LNCaP clone FGC (cell line): ENCODE data around the gene CELSR1.

ENCODE experiments used
- DNase-seq: peaks from one replicate; pipeline ENCODE4 v3.0.0-alpha.2; 2011; ENCODE audit warnings: low read depth
- H3K4me3 ChIP-seq: 2 replicates; pipeline ENCODE4 v1.5.1; 2011; ENCODE audit warnings: mild to moderate bottlenecking, low read depth, low read length, control low read depth
- TF ChIP-seq, protein P1 (sequence below): IDR thresholded peaks from 2 replicates; pipeline ENCODE4 v1.5.1; 2012; ENCODE audit warnings: mild to moderate bottlenecking; ENCODE audit not compliant: control insufficient read depth, insufficient read depth; ENCODE audit errors: extremely low read depth

CELSR1 gene

DNA sequence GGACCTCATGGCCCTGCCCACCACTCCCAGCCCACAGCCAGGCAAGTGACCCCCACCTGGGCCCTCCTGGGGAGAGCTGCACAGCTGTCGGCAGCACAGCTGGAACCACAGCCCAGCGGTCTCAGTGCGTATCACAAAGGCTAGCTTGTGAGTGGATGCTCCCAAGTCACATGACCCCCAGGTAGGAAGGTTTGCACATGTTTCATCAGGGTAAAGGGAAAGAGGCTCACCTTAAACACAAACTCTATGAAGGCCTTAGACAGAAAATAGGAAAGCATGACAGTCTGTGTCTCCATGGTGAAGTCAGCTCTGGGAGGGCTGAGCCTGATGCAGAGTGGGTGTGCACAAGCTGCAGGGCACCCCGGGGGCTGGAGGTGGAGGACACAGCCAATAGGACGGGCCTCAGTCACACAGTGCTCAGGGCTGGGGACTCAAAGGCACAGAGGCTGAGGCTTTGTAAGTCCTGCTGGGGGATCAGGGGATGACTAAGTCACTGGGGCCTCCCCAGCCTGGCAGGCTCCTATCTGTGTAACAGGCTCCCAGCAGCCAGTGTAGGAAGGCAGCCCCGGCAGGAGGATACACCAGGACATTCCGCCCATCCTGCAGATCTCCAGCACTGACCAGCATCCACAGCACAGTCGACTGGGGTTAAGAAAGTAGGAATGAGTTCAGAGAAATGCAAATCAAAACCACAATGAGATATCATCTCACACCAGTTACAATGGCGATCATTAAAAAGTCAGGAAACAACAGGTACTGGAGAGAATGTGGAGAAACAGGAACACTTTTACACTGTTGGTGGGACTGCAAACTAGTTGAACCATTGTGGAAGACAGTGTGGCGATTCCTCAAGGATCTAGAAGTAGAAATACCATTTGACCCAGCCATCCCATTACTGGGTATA is 22.0 kb downstream of the CELSR1 start:
- TF ChIP-seq, protein P1, sequence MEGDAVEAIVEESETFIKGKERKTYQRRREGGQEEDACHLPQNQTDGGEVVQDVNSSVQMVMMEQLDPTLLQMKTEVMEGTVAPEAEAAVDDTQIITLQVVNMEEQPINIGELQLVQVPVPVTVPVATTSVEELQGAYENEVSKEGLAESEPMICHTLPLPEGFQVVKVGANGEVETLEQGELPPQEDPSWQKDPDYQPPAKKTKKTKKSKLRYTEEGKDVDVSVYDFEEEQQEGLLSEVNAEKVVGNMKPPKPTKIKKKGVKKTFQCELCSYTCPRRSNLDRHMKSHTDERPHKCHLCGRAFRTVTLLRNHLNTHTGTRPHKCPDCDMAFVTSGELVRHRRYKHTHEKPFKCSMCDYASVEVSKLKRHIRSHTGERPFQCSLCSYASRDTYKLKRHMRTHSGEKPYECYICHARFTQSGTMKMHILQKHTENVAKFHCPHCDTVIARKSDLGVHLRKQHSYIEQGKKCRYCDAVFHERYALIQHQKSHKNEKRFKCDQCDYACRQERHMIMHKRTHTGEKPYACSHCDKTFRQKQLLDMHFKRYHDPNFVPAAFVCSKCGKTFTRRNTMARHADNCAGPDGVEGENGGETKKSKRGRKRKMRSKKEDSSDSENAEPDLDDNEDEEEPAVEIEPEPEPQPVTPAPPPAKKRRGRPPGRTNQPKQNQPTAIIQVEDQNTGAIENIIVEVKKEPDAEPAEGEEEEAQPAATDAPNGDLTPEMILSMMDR, result no peak
- no peak overlapping the region for H3K4me3 ChIP-seq
- DNase-seq, result no peak

DNA sequence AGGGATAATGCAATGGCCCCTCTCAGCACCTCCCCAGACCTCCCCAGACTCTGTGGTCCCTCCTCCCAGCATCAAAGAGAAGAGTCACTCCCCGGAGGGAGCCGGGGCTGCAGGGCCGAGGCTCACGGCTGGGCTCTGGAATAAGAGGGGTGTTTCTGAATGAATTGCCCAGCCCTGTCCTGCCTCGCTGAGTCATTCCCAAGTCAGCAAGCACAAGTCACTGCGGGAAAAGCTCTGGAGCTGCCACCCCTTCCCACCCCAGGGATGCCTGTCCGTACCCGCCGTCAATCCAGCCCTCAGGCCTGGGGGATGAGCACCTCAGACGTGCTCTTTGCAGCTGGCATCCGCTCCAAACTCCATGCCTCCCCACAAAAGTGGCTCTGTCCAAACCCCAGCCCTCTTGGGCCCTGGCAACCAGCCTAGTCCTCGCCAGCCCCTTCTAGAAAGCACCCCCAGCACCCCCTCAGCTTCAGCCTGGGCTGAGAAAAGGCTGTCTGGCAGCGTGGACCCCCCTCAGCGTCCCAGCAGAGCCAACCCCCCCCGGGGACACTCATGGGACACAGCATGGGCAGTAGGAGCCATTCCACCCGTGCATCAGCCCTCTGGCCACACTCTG is 22.7 kb downstream of the CELSR1 start:
- TF ChIP-seq, protein P1, result no peak
- no peak for DNase-seq
- H3K4me3 ChIP-seq, result no peak overlapping the region

DNA sequence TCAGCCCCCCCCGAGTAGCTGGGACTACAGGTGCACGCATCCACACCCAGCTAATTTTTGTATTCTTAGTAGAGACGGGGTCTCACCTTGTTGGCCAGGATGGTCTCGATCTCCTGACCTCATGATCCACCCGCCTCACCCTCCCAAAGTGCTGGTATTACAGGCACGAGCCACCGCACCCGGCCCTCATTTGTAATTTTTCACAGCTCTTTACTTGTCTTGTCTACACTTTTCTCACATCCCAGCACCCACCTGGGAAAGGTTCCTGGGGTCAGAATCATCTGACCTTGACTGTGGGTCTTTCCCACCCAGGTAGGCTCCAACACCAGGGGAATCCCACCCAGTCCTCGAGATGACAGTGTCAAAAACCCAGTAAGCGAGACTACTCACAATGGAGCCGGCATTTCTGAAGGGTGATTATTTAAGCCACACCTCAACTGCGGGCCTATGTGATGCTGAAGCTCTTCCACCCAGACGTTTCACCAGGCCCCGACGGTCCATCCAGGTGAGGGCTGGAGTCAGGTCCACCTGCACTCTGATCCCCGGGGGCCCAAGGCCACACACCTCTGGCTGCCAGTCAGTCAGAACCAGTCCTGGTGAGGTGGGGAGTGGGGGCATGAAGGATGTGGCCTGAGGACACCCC is 23.4 kb downstream of the CELSR1 start:
- DNase-seq, result no peak
- no peak overlapping the region for H3K4me3 ChIP-seq
- TF ChIP-seq, protein P1, result no peak

DNA sequence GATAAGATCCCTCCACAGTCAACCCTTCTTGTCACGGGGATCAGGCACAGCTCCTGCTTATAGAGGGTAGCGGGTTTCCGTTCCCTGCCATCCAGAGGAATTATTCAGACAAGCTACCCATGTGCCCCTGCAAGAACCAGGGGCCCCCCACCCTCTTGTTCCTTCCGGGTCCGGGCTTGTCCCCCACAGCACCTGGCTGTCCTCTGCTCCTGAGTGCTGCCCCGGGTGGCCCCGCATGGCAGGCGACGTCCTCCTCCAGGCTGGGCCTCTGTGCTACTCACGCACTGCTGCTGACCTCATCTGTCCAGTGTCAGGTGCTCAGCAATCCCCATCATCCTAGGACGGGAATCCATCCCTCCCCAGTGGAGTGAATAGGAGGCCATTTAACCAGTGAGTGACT is 24.7 kb downstream of the CELSR1 start:
- TF ChIP-seq, protein P1, result no peak
- no peak overlapping the region for H3K4me3 ChIP-seq
- no peak for DNase-seq

DNA sequence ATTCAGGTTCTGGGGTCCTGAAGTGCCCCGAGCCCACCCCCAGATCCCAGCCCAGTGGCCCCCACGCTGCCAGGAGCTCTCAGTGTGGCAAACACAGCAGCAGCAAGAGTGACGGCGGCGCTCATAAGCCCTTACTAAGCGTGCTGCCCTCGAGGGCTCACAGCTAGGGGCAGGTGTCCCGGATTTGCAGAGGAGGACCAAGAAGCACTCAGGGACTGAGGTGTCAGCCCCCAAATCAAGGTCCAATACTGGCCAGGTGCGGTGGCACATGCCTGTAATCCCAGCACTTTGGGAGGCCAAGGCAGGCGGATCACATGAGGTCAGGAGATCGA is 25.4 kb downstream of the CELSR1 start:
- no peak for DNase-seq
- TF ChIP-seq, protein P1, result no peak
- no peak overlapping the region for H3K4me3 ChIP-seq

DNA sequence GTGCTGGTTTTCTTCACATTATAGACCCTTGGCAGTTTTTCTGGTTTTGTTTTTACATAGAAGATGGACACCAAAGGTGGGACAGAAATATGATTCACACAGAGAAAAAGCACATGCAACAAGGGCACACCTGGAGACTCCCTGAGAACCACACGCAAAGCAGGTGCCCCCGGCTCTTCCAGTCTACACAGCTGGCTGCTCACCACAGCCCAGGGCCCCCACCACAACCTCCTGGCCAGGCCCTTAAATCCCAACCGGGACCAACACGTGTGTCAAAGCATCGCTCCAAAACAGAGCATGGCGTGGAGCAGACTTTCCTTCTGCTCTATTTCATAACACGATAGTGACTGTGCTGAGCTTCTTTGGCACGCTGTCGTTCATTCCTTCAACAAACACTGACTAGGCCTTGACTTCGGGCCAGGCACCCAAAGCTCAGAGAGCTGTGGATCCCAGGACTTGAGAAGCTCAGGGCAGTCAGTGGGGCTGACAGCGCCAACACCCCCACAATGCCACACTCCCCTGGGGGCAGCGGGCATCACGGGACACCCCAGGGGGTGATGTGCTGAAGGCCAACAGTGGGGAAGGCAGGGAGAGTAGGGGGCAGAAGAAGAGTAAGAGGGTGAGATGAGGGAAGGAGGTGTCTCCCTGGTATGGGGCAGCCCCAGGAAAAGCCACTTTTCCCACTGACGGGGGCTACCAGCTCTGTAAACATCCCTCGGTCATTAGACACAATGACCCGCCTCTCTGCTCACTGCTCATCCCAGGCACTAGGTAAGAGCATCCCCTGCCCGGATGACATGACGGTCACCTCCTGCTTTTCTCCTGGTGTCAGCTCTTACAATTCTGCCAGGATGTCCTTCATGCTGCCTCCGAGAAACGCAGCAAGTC is 26.0 kb downstream of the CELSR1 start:
- no peak for DNase-seq
- TF ChIP-seq, protein P1, result no peak

More for the DNA sequence above, 26.0 kb downstream of the CELSR1 start:
- H3K4me3 ChIP-seq, result no peak overlapping the region
